SK-N-MC (cell line): Measurements from ENCODE around the gene NGRN.

Experiments used
- EZH2 ChIP-seq: fragments of 200-600 bp; sonication (generic); IDR thresholded peaks from one replicate; pipeline ENCODE4 v1.6.1; 2017; ENCODE audit warnings: antibody characterized with exemption
- POLR2AphosphoS5 ChIP-seq: IDR thresholded peaks from 2 replicates; pipeline ENCODE4 v1.6.1; 2012; ENCODE audit warnings: mild to moderate bottlenecking, low read depth, low read length, borderline replicate concordance

DNA sequence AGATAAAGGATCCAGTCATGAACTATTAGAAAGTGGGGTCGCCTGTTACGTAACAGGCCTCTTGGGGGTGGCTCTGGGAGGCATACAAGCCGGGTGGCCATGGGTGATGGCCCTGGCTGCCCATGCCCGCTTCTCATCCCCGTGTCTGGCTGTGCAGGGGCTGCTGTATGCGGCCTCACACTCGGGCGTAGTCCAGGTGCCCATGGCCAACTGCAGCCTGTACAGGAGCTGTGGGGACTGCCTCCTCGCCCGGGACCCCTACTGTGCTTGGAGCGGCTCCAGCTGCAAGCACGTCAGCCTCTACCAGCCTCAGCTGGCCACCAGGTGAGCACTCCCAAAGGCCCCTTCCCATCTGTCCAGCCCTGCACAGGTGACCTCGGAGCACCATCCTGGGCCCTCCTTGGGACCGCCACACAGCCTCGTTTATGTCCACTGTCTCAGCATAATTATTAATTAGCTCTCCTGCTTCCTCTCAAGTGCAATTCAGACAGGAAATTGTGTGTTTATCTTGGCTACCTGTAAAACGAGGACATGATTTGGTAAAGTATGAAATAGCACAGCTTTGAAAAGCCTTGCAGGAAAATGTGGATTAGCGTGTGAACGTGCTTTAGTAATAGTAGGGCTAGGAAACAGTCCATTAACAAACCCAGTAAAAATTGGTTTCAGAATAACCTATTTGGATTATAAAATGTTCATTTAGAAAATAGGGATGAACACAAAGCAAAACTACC lies 39.8 kb upstream of the NGRN start:
- TF ChIP-seq EZH2 (no peak), POLR2AphosphoS5 (no peak)
